ENCODE measurements around the gene SH3GL3. TPM values are rescaled to one million over a fixed set of nuclear protein-coding genes. Genes with fewer than 3 reads are reported as not detected.

Gene SH3GL3
- polyA plus RNA-seq, 1 of the 3 experiments (the other 2 are of a cell fraction), result not detected

DNA sequence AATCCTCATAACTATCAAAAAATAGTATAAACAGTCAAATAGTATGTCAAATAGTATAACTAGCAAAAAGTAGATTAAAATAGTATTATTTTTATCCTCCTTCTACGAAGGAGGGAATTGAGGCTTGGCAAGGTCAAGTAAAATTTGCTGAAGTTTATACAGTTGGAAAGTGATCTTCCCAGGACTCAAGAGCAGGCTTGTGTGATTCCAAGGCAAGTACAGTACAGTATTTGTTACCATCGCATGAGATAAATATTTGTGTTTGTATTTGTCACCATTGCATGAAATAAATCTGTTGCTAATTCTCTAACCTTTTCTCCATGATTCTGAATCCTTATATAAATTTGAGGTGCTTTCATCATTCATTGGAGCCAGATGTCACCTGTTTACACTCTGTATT, 28.9 kb downstream of the SH3GL3 start:
- no peak for TF ChIP-seq FOXM1 (IDR thresholded peaks at IDR 0.05; ENCODE audit: low read depth)
- no peak for TF ChIP-seq RCOR1 (IDR thresholded peaks at IDR 0.05; ENCODE audit: low read length)
- TF ChIP-seq NRF1 (IDR thresholded peaks at IDR 0.05; ENCODE audit: low read depth, low read length), result no peak
- TF ChIP-seq POLR2AphosphoS5 (IDR thresholded peaks at IDR 0.05; ENCODE audit: low read depth, low read length), result no peak
- no peak for TF ChIP-seq MEF2A (IDR thresholded peaks at IDR 0.05; ENCODE audit: borderline replicate concordance, low read depth)
- TF ChIP-seq, protein P1, sequence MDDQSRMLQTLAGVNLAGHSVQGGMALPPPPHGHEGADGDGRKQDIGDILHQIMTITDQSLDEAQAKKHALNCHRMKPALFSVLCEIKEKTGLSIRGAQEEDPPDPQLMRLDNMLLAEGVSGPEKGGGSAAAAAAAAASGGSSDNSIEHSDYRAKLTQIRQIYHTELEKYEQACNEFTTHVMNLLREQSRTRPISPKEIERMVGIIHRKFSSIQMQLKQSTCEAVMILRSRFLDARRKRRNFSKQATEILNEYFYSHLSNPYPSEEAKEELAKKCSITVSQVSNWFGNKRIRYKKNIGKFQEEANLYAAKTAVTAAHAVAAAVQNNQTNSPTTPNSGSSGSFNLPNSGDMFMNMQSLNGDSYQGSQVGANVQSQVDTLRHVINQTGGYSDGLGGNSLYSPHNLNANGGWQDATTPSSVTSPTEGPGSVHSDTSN (IDR thresholded peaks at IDR 0.05), result no peak
- no peak for TF ChIP-seq JUND (IDR thresholded peaks at IDR 0.05)
- TF ChIP-seq, protein P2, sequence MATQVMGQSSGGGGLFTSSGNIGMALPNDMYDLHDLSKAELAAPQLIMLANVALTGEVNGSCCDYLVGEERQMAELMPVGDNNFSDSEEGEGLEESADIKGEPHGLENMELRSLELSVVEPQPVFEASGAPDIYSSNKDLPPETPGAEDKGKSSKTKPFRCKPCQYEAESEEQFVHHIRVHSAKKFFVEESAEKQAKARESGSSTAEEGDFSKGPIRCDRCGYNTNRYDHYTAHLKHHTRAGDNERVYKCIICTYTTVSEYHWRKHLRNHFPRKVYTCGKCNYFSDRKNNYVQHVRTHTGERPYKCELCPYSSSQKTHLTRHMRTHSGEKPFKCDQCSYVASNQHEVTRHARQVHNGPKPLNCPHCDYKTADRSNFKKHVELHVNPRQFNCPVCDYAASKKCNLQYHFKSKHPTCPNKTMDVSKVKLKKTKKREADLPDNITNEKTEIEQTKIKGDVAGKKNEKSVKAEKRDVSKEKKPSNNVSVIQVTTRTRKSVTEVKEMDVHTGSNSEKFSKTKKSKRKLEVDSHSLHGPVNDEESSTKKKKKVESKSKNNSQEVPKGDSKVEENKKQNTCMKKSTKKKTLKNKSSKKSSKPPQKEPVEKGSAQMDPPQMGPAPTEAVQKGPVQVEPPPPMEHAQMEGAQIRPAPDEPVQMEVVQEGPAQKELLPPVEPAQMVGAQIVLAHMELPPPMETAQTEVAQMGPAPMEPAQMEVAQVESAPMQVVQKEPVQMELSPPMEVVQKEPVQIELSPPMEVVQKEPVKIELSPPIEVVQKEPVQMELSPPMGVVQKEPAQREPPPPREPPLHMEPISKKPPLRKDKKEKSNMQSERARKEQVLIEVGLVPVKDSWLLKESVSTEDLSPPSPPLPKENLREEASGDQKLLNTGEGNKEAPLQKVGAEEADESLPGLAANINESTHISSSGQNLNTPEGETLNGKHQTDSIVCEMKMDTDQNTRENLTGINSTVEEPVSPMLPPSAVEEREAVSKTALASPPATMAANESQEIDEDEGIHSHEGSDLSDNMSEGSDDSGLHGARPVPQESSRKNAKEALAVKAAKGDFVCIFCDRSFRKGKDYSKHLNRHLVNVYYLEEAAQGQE (IDR thresholded peaks at IDR 0.05; ENCODE audit: low read depth, low read length), result no peak
- no peak for TF ChIP-seq TEAD4 (IDR thresholded peaks at IDR 0.05; ENCODE audit: borderline replicate concordance, insufficient read depth)
- TF ChIP-seq TCF12 (IDR thresholded peaks at IDR 0.05), result no peak
- no peak for TF ChIP-seq MXI1 (IDR thresholded peaks at IDR 0.05; ENCODE audit: low read depth, low read length)
- TF ChIP-seq, protein P3, sequence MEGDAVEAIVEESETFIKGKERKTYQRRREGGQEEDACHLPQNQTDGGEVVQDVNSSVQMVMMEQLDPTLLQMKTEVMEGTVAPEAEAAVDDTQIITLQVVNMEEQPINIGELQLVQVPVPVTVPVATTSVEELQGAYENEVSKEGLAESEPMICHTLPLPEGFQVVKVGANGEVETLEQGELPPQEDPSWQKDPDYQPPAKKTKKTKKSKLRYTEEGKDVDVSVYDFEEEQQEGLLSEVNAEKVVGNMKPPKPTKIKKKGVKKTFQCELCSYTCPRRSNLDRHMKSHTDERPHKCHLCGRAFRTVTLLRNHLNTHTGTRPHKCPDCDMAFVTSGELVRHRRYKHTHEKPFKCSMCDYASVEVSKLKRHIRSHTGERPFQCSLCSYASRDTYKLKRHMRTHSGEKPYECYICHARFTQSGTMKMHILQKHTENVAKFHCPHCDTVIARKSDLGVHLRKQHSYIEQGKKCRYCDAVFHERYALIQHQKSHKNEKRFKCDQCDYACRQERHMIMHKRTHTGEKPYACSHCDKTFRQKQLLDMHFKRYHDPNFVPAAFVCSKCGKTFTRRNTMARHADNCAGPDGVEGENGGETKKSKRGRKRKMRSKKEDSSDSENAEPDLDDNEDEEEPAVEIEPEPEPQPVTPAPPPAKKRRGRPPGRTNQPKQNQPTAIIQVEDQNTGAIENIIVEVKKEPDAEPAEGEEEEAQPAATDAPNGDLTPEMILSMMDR (IDR thresholded peaks at IDR 0.05), result no peak
- TF ChIP-seq, protein P4, sequence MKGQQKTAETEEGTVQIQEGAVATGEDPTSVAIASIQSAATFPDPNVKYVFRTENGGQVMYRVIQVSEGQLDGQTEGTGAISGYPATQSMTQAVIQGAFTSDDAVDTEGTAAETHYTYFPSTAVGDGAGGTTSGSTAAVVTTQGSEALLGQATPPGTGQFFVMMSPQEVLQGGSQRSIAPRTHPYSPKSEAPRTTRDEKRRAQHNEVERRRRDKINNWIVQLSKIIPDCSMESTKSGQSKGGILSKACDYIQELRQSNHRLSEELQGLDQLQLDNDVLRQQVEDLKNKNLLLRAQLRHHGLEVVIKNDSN (IDR thresholded peaks at IDR 0.05; ENCODE audit: borderline replicate concordance, low read depth), result no peak
- no peak for TF ChIP-seq SMC3 (IDR thresholded peaks at IDR 0.05; ENCODE audit: low read depth, low read length)
- TF ChIP-seq, protein P5, sequence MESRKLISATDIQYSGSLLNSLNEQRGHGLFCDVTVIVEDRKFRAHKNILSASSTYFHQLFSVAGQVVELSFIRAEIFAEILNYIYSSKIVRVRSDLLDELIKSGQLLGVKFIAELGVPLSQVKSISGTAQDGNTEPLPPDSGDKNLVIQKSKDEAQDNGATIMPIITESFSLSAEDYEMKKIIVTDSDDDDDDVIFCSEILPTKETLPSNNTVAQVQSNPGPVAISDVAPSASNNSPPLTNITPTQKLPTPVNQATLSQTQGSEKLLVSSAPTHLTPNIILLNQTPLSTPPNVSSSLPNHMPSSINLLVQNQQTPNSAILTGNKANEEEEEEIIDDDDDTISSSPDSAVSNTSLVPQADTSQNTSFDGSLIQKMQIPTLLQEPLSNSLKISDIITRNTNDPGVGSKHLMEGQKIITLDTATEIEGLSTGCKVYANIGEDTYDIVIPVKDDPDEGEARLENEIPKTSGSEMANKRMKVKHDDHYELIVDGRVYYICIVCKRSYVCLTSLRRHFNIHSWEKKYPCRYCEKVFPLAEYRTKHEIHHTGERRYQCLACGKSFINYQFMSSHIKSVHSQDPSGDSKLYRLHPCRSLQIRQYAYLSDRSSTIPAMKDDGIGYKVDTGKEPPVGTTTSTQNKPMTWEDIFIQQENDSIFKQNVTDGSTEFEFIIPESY (IDR thresholded peaks at IDR 0.05; ENCODE audit: borderline replicate concordance, low read depth), result no peak
- no peak for TF ChIP-seq TAF1 (IDR thresholded peaks at IDR 0.05; ENCODE audit: borderline replicate concordance, low read depth, low read length)
- TF ChIP-seq RFX5 (IDR thresholded peaks at IDR 0.05; ENCODE audit: low read length), result no peak
- no peak for TF ChIP-seq NFIC (IDR thresholded peaks at IDR 0.05; ENCODE audit: borderline replicate concordance)
- Histone ChIP-seq H3K79me2 (ENCODE audit: insufficient read depth) (no peaks in the 10 kb centered on the region), H3K9ac (no peak overlapping the region), H3F3A (replicated peaks; ENCODE audit: insufficient read depth) (no peaks in the 10 kb centered on the region), H4K20me1 (ENCODE audit: insufficient read depth) (no peaks in the 10 kb centered on the region), H3K36me3 (replicated peaks in 1 of 2; ENCODE audit: control insufficient read depth in 1 of 2, insufficient read depth in 2 of 2, low read length in 1 of 2) (no peaks in the 10 kb centered on the region), H3K4me2 (no peak overlapping the region), H3K4me1 (ENCODE audit: control insufficient read depth in 1 of 2, insufficient read depth in 2 of 2, low read depth in 1 of 2, low read length in 1 of 2) (no peaks in the 10 kb centered on the region), H3K4me3 (ENCODE audit: low read depth in 2 of 2, low read length in 1 of 2) (no peak overlapping the region), H3K9me3 (no peaks in the 10 kb centered on the region), H3K9me2 (no peaks in the 10 kb centered on the region), H3K27ac (ENCODE audit: low read depth in 2 of 2, low read length in 1 of 2) (no peak overlapping the region), H2AFZ (ENCODE audit: low read depth) (no peak overlapping the region), H3K27me3 (ENCODE audit: insufficient read depth) (no peaks in the 10 kb centered on the region)
- POLR2A ChIA-PET, result no interaction called here
- DNase-seq, result no peak
- CTCF ChIA-PET, result no interaction called here
- 30% methylated on average over 2 of the region's 2 CpGs for WGBS (ENCODE audit: low lambda C conversion rate)

All from SK-N-SH (cell line).